Measurements from ENCODE around the gene STX17.

STX17 gene

DNA sequence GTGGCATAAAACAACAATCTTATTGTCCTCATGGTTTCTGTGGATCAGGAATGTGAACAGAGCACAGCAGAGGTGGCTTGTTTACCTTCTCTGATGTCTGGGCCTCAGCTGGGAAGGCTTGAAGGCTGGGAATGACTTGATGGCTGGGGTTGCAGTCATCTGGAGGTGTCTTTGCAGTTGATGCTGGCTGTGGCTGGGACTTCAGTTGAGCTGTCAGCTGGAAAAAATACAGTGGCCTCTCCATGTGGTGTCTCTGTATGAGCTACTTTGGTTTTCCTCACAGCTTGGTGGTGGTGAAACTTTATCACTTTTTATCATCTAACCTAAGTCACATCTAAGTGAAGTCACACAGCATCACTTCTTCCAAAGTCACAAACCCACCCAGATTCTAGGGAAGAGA is 24.7 kb upstream of the STX17 start:
- TF ChIP-seq ZFP3 (CRISPR knock-in tag; IDR thresholded peaks at IDR 0.05) (no peak), ESRRG (CRISPR knock-in tag; IDR thresholded peaks at IDR 0.05) (no peak)
- TF ChIP-seq, protein P1, sequence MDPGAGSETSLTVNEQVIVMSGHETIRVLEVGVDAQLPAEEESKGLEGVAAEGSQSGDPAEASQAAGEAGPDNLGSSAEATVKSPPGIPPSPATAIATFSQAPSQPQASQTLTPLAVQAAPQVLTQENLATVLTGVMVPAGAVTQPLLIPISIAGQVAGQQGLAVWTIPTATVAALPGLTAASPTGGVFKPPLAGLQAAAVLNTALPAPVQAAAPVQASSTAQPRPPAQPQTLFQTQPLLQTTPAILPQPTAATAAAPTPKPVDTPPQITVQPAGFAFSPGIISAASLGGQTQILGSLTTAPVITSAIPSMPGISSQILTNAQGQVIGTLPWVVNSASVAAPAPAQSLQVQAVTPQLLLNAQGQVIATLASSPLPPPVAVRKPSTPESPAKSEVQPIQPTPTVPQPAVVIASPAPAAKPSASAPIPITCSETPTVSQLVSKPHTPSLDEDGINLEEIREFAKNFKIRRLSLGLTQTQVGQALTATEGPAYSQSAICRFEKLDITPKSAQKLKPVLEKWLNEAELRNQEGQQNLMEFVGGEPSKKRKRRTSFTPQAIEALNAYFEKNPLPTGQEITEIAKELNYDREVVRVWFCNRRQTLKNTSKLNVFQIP (CRISPR knock-in tag; IDR thresholded peaks at IDR 0.05; ENCODE audit: borderline replicate concordance, low read depth): no peak
- TF ChIP-seq, protein P2, sequence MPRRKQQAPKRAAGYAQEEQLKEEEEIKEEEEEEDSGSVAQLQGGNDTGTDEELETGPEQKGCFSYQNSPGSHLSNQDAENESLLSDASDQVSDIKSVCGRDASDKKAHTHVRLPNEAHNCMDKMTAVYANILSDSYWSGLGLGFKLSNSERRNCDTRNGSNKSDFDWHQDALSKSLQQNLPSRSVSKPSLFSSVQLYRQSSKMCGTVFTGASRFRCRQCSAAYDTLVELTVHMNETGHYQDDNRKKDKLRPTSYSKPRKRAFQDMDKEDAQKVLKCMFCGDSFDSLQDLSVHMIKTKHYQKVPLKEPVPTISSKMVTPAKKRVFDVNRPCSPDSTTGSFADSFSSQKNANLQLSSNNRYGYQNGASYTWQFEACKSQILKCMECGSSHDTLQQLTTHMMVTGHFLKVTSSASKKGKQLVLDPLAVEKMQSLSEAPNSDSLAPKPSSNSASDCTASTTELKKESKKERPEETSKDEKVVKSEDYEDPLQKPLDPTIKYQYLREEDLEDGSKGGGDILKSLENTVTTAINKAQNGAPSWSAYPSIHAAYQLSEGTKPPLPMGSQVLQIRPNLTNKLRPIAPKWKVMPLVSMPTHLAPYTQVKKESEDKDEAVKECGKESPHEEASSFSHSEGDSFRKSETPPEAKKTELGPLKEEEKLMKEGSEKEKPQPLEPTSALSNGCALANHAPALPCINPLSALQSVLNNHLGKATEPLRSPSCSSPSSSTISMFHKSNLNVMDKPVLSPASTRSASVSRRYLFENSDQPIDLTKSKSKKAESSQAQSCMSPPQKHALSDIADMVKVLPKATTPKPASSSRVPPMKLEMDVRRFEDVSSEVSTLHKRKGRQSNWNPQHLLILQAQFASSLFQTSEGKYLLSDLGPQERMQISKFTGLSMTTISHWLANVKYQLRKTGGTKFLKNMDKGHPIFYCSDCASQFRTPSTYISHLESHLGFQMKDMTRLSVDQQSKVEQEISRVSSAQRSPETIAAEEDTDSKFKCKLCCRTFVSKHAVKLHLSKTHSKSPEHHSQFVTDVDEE (CRISPR knock-in tag; IDR thresholded peaks at IDR 0.05): no peak
- no peak for ATAC-seq

DNA sequence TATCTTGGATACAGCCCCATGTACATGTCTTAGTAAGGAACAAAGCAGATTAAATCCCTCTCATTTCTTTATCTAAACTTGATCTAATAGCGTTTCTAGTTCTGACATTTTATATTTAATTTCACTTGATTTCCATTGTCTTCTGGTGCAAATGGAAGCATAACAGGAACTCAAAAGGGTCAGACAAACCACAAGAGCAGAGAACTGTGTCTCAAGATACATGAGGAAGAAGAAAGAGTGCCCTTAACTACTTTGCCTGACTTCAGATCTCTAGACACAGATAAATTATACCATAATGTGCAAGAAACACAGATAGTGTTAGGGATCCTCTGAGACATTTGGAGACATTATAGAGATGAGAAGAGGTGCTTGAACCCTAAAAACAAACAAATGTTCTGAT is 20.7 kb upstream of the STX17 start:
- no peak for TF ChIP-seq PPARA (CRISPR knock-in tag; IDR thresholded peaks at IDR 0.05; ENCODE audit: borderline replicate concordance)
- no peak for TF ChIP-seq BACH2 (CRISPR knock-in tag; IDR thresholded peaks at IDR 0.05; ENCODE audit: borderline replicate concordance)
- no peak for ATAC-seq

DNA sequence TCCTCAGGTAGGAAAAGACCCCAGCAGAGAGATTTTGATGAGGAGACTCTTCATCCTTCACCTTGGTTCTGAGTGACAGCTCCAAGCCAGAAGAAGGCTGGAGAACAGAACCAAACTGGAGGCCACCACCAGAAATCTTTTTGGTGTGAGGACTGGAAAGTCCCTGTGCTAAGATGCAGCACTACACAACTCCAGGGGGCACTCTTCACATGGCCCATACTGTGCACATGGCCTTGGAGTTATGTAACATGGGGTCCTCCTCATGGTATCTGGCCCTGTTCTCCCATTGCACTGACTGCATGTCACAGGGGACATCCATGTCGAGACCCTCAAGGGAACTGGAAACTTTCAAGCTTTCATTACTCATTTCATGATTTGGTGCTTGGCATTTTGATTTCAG is 17.3 kb upstream of the STX17 start:
- ATAC-seq: no peak
- TF ChIP-seq ARNTL (CRISPR knock-in tag; IDR thresholded peaks at IDR 0.05; ENCODE audit: borderline replicate concordance, low read depth) (no peak), BACH2 (CRISPR knock-in tag; IDR thresholded peaks at IDR 0.05; ENCODE audit: borderline replicate concordance) (no peak)

DNA sequence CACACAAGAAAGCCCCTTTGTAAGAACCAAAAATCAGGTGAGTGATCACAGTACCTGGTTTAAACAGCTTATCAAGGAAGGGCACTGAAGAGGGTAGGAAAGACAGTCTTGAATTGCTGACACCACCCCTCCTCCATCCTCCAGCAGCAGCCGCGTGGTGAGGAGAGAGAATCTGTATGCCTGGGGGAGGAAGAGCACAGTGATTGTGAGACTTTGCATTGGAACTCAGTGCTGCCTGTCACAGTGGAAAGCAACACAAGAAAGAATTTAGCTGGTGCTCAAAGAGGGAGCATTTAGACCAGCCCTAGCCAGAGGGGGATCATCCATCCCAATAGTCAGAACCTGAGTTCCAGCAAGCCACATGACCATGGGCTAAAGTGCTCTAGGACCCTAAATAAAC is 11.6 kb upstream of the STX17 start:
- no peak for TF ChIP-seq ZNF8 (CRISPR knock-in tag; IDR thresholded peaks at IDR 0.05)
- TF ChIP-seq ZNF70 (CRISPR knock-in tag; IDR thresholded peaks at IDR 0.05): no peak
- no peak for TF ChIP-seq PPARA (CRISPR knock-in tag; IDR thresholded peaks at IDR 0.05; ENCODE audit: borderline replicate concordance)
- TF ChIP-seq ARNTL (CRISPR knock-in tag; IDR thresholded peaks at IDR 0.05; ENCODE audit: borderline replicate concordance, low read depth): no peak
- TF ChIP-seq GLIS3 (CRISPR knock-in tag; IDR thresholded peaks at IDR 0.05): no peak
- TF ChIP-seq RARB (CRISPR knock-in tag; IDR thresholded peaks at IDR 0.05): no peak
- no peak for TF ChIP-seq TCF4 (CRISPR knock-in tag; IDR thresholded peaks at IDR 0.05; ENCODE audit: borderline replicate concordance)
- TF ChIP-seq ESRRG (CRISPR knock-in tag; IDR thresholded peaks at IDR 0.05): no peak
- TF ChIP-seq, protein P3, sequence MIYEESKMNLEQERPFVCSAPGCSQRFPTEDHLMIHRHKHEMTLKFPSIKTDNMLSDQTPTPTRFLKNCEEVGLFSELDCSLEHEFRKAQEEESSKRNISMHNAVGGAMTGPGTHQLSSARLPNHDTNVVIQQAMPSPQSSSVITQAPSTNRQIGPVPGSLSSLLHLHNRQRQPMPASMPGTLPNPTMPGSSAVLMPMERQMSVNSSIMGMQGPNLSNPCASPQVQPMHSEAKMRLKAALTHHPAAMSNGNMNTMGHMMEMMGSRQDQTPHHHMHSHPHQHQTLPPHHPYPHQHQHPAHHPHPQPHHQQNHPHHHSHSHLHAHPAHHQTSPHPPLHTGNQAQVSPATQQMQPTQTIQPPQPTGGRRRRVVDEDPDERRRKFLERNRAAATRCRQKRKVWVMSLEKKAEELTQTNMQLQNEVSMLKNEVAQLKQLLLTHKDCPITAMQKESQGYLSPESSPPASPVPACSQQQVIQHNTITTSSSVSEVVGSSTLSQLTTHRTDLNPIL (CRISPR knock-in tag; IDR thresholded peaks at IDR 0.05; ENCODE audit: low read depth): no peak
- no peak for TF ChIP-seq ZC3H10 (CRISPR knock-in tag; IDR thresholded peaks at IDR 0.05)
- TF ChIP-seq SNAI2 (CRISPR knock-in tag; IDR thresholded peaks at IDR 0.05): no peak
- no peak for ATAC-seq

DNA sequence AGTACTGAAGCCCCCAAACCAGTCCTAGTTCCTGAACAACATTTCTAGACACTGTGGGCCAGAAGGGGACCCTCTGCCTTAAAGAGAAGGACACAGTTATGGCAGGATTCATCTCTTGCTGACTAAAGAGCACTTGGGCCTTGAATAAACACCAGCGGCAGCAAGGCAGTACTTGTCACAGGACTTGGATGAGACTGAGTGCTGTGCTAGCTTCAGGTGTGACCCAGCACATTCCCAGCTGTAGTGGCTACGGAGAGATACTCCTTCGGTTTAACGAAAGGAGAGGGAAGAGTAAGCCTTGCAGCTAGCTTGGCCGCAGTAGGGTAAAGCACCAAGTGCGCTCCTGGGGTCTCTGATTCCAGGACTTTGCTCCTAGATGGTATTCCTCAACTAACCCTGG is 10.9 kb upstream of the STX17 start:
- no peak for TF ChIP-seq CSDC2 (CRISPR knock-in tag; IDR thresholded peaks at IDR 0.05)
- no peak for TF ChIP-seq ZNF70 (CRISPR knock-in tag; IDR thresholded peaks at IDR 0.05)
- TF ChIP-seq GLIS3 (CRISPR knock-in tag; IDR thresholded peaks at IDR 0.05): no peak
- TF ChIP-seq, protein P1 (CRISPR knock-in tag; IDR thresholded peaks at IDR 0.05; ENCODE audit: borderline replicate concordance, low read depth): no peak
- TF ChIP-seq, protein P3 (CRISPR knock-in tag; IDR thresholded peaks at IDR 0.05; ENCODE audit: low read depth): no peak
- TF ChIP-seq ZFP3 (CRISPR knock-in tag; IDR thresholded peaks at IDR 0.05): no peak
- no peak for TF ChIP-seq TOX (CRISPR knock-in tag; IDR thresholded peaks at IDR 0.05; ENCODE audit: borderline replicate concordance)
- no peak for TF ChIP-seq BACH2 (CRISPR knock-in tag; IDR thresholded peaks at IDR 0.05; ENCODE audit: borderline replicate concordance)
- TF ChIP-seq, protein P4, sequence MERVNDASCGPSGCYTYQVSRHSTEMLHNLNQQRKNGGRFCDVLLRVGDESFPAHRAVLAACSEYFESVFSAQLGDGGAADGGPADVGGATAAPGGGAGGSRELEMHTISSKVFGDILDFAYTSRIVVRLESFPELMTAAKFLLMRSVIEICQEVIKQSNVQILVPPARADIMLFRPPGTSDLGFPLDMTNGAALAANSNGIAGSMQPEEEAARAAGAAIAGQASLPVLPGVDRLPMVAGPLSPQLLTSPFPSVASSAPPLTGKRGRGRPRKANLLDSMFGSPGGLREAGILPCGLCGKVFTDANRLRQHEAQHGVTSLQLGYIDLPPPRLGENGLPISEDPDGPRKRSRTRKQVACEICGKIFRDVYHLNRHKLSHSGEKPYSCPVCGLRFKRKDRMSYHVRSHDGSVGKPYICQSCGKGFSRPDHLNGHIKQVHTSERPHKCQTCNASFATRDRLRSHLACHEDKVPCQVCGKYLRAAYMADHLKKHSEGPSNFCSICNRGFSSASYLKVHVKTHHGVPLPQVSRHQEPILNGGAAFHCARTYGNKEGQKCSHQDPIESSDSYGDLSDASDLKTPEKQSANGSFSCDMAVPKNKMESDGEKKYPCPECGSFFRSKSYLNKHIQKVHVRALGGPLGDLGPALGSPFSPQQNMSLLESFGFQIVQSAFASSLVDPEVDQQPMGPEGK (CRISPR knock-in tag; IDR thresholded peaks at IDR 0.05; ENCODE audit: borderline replicate concordance): no peak
- no peak for ATAC-seq

Data from SK-N-SH treated with all-trans-retinoic acid at 6 μM for 48 hours (cell line).